GM12878 (cell line): ENCODE results near the gene ZBED3. TPM values are rescaled to one million over a fixed set of nuclear protein-coding genes. Genes with fewer than 3 reads are reported as not detected.

ENCODE experiments used
- ASH2L ChIP-seq: fragments of 300-600, 200-600 bp; sonication (generic); IDR thresholded peaks from 2 replicates; pipeline ENCODE4 v1.6.1; 2017; ENCODE audit warnings: low read depth, mild to moderate bottlenecking, borderline replicate concordance
- ATF7 ChIP-seq: fragments of 450-650 bp; IDR thresholded peaks from 2 replicates; pipeline ENCODE4 v1.6.1; 2016; ENCODE audit warnings: low read depth, mild to moderate bottlenecking
- CEBPB ChIP-seq, 2 experiments: fragments of 150-350 bp in 1 of 2; IDR thresholded peaks; 2 replicates each; pipeline ENCODE4 v1.6.1; 2012 to 2014; ENCODE audit warnings: low read depth in 2 of 2, low read length in 2 of 2, borderline replicate concordance in 1 of 2, inconsistent platforms in 1 of 2
- CREM ChIP-seq: IDR thresholded peaks from 2 replicates; pipeline ENCODE4 v1.6.1; 2014; ENCODE audit warnings: antibody characterized with exemption, low read depth
- KAT2A ChIP-seq: conservative IDR thresholded peaks from 2 replicates; pipeline ENCODE4 v1.6.1; 2011; ENCODE audit warnings: low read depth, low read length; ENCODE audit not compliant: control insufficient read depth
- MEF2B ChIP-seq: fragments of 450-650 bp; IDR thresholded peaks from 2 replicates; pipeline ENCODE4 v1.6.1; 2018; ENCODE audit warnings: mild to moderate bottlenecking, moderate library complexity; ENCODE audit not compliant: partially characterized antibody, poor library complexity, severe bottlenecking
- POLR2AphosphoS5 ChIP-seq: IDR thresholded peaks from 2 replicates; pipeline ENCODE4 v1.6.1; 2011; ENCODE audit warnings: mild to moderate bottlenecking, low read length, inconsistent platforms
- RB1 ChIP-seq: fragments of 450-650 bp; formaldehyde crosslinking; IDR thresholded peaks from 2 replicates; pipeline ENCODE4 v1.6.1; 2017; ENCODE audit warnings: mild to moderate bottlenecking, borderline replicate concordance
- RELB ChIP-seq: fragments of 450-650 bp; IDR thresholded peaks from 2 replicates; pipeline ENCODE4 v1.6.1; 2017; ENCODE audit warnings: low read depth, mild to moderate bottlenecking, moderate library complexity
- SMARCA5 ChIP-seq: fragments of 450-650 bp; IDR thresholded peaks from 2 replicates; pipeline ENCODE4 v1.6.1; 2017; ENCODE audit warnings: mild to moderate bottlenecking
- SPI1 ChIP-seq: IDR thresholded peaks from 2 replicates; pipeline ENCODE4 v1.6.1; 2011; ENCODE audit warnings: low read depth, mild to moderate bottlenecking, low read length, moderate library complexity, borderline replicate concordance; ENCODE audit not compliant: insufficient read depth
- YY1 ChIP-seq: IDR thresholded peaks from 2 replicates; pipeline ENCODE4 v1.6.1; 2011; ENCODE audit warnings: low read depth, mild to moderate bottlenecking, low read length
- ZBED1 ChIP-seq: IDR thresholded peaks from 2 replicates; pipeline ENCODE4 v1.6.1; 2016; ENCODE audit warnings: borderline replicate concordance
- polyA plus RNA-seq, 11 experiments: library from polyadenylated mRNA; depleted of rRNA in 4 of 11; unstranded in 6 of 11; stranded (reverse) in 5 of 11; fragments of >200 nt; fragmentation: Nextera tagmentation in 4 of 11; fragmentation: Illumina TruSeq in 1 of 11; extraction: Ambion mirVana in 4 of 11; extraction: Trizol in 1 of 11; gene quantifications; 1 replicate in 1 of 11; 2 replicates in 10 of 11; pipeline versions ENCODE4 v1.2.1 to v1.2.3, GENCODE V29; 2011 to 2016; ENCODE audit warnings: inconsistent platforms in 2 of 11, missing spikeins in 2 of 11, low read depth in 1 of 11
- total RNA-seq, 4 experiments: library from RNA; depleted of rRNA in 3 of 4; stranded (reverse); fragments of >200 nt in 3 of 4; fragmentation: Illumina TruSeq in 1 of 4; extraction: Trizol in 1 of 4; gene quantifications; 2 replicates each; pipeline versions ENCODE4 v1.2.1 to v1.2.3, GENCODE V29; 2013 to 2021

The ZBED3 gene
- total and polyA plus RNA-seq, 10 of the 15 experiments (the other 5 are each of a cell fraction or from before 2014, with no cell fraction given), result 1.0 to 16.9 (median 2.5) TPM

DNA sequence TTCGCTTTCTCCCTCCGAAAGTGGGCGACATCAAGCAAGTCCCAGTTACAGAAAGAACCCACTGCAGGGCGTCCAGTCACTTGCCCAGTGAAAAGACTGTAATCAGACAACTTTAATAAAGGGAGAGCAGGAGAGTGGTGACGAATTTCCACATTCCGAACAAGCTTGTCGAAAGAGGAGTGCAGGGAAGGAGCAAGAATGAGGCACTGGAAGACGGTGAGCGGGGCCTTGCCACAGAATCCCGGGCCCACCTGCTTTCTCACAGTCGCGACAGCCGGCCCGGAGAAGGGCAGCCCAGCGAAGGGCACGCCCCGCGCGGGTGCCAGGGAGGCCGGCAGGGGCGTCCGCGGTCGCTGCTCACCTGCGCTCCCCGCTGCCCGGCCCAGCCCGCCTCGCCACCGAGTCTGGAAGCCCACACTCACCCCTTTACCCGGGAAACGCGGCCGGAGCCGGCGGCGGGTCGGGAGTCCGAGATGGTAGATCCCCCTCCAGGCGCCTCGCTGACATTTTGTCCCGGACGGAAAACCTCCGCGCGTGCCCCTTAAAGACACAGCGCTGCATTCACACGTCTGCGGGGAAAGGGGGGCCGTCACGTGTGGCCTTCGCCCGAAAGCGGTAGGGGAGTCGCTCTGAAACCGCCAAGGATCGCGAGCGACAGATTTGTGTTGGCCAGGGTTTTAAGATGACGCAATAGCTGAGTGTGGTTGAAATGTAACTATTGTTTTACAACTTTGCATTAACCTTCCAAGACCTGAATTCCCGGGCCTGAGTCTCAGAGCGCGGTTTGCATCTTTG lies at the start of gene ZBED3 (continued):
- TF ChIP-seq ZBED1, result 0 out of 2 replicates have a peak, but pooled peaks have one; percentile 61
- peak; percentile 69; the same call in 1 of the 2 replicates for TF ChIP-seq RELB
- TF ChIP-seq YY1, result peak; percentile 73
- TF ChIP-seq SMARCA5, result peak; percentile 68
- no peak for TF ChIP-seq SPI1
- no peak for TF ChIP-seq ASH2L
- peak; percentile 84 for TF ChIP-seq CREM
- TF ChIP-seq ATF7, result peak; percentile 92
- peak; percentile 35 for TF ChIP-seq MEF2B
- TF ChIP-seq CEBPB (IDR thresholded peaks at IDR 0.05; ENCODE audit: borderline replicate concordance in 1 of 2, low read depth in 2 of 2, low read length in 2 of 2), result peak in 1 of 2 experiments; percentile 80; a peak in 1 of 4 replicates
- no peak for TF ChIP-seq KAT2A
- no peak for TF ChIP-seq POLR2AphosphoS5
- peak; percentile 50; the same call in 1 of the 2 replicates for TF ChIP-seq RB1
